Urinary bladder (tissue), 4 donors: ENCODE results near the gene NME9. TPM values are rescaled to one million over a fixed set of nuclear protein-coding genes. Genes with fewer than 3 reads are reported as not detected.

ENCODE experiments used
- DNase-seq: peaks from one replicate; pipeline ENCODE4 v3.0.0-alpha.2; 2015; ENCODE audit errors: extremely low spot score
- H3K27ac ChIP-seq: one replicate; pipeline ENCODE4 v1.5.1; 2013; ENCODE audit warnings: low read depth, mild to moderate bottlenecking, moderate library complexity
- H3K36me3 ChIP-seq: one replicate; pipeline ENCODE4 v1.6.1; 2013; ENCODE audit warnings: mild to moderate bottlenecking, moderate library complexity; ENCODE audit not compliant: insufficient read depth
- H3K4me1 ChIP-seq: one replicate; pipeline ENCODE4 v1.6.1; 2013; ENCODE audit warnings: mild to moderate bottlenecking, moderate library complexity; ENCODE audit not compliant: insufficient read depth
- H3K4me3 ChIP-seq: one replicate; pipeline ENCODE4 v1.5.1; 2013; ENCODE audit warnings: low read depth, low read length
- WGBS: extraction: QIAGEN DNeasy Blood & Tissue Kit; methylation state at CpG from one replicate; pipeline ENCODE4 v1.1.7; 2013; 5-methylcytosine and 5-hydroxymethylcytosine counted together
- polyA plus RNA-seq: library from polyadenylated mRNA; stranded (reverse); fragments of 200-250 nt; gene quantifications from one replicate; pipeline ENCODE4 v1.2.3, GENCODE V29; 2013
- total RNA-seq: library from RNA; depleted of rRNA; stranded (reverse); fragments of >200 nt; gene quantifications from one replicate; pipeline ENCODE4 v1.2.3, GENCODE V29; 2014
- donor health status: healthy with polysubstance abuse.
- donor health status: healthy.

NME9 gene
- total and polyA plus RNA-seq, 2 donors = 0.16 TPM; not detected in 1

DNA sequence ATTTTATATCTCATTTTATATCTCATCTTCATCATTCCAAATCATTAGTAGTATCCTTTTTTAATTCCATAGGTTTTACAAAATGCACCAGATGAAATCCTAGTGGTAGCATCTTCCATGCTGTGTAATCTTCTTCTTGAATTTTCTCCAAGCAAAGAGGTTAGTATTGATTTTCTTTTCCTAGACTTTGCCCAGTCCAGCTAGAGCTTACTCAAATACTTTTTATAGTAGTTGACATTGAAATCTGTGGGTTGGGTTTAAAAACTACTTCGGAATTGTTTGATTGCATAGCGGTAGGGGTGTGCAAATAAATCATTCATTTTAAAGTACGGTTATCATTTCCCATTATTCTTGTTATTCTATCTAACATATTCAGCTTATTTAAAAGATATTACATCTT lies 62.6 kb downstream of the NME9 start:
- DNase-seq = no peak
- no peaks in the 10 kb centered on the region for H3K4me1 ChIP-seq
- H3K4me3 ChIP-seq = no peak overlapping the region
- WGBS = 97% methylated on average over 3 of the region's 3 CpGs
- no peak overlapping the region for H3K27ac ChIP-seq
- peaks cover 2% of the 10 kb centered on the region for H3K36me3 ChIP-seq

DNA sequence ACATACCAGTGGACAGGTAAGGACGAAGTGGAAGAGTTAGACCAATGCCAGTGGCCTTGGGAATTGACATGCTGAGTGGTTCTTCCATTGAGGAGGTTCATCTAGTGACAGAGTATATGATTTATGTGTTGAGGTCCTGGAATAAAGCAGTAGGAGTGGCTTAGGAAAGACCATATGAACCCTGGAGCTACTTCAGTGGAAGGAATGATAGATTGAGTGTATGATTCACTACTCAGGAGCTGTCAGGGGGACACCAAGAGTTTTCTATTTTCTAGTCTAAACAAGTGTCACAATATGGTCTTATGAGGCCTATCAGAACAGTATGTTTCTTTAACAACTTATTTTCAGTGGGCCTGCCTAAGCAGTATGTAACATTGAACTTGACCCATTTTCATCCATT lies 63.9 kb downstream of the NME9 start:
- H3K36me3 ChIP-seq = peaks cover 2% of the 10 kb centered on the region
- H3K4me1 ChIP-seq = no peaks in the 10 kb centered on the region
- no peak overlapping the region for H3K27ac ChIP-seq
- DNase-seq = no peak
- 100% methylated on average over 1 of the region's 1 CpG for WGBS
- H3K4me3 ChIP-seq = no peak overlapping the region

DNA sequence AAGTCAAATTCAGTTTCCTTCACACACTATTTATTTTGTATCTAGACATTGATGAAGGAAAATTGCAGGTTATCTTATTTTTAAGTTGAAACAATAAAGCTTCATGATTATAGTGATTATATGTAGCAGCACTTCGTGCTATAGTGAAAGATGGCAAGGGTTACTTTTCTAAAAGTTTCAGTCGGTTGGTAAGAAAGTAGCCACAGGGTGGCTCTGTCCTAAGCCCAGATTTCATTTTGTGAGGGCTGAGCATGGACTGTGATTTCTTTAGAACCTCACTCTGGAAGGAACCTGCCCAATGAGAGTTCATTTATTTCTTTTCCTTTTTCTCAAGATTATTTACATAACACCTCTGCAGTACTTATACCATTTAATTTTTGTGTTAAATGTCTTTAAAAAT lies 66.5 kb downstream of the NME9 start:
- DNase-seq = no peak
- H3K27ac ChIP-seq = no peak overlapping the region
- H3K4me1 ChIP-seq = no peaks in the 10 kb centered on the region
- H3K4me3 ChIP-seq = no peak overlapping the region
- H3K36me3 ChIP-seq = no peaks in the 10 kb centered on the region
- WGBS = 55% methylated on average over 2 of the region's 2 CpGs

DNA sequence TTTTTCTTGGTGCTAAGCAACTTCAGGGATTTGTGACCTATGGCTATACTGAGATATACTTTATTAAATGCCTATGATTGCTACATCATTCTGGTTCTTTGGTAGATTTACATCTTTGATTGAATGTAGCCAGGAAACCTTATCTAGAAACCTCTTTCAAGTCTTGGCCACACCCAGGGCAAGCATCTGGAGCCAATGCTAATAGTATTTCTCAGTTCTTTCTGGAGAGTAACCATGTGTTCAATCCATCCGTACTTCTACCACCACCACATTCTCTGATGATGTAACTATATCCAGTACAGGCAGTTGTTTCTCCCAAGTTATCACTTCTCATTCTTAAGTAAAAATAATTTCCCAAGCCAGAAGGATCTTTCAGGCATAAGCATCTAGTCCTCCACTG lies 69.0 kb downstream of the NME9 start:
- no peaks in the 10 kb centered on the region for H3K4me1 ChIP-seq
- H3K4me3 ChIP-seq = no peak overlapping the region
- DNase-seq = no peak
- H3K27ac ChIP-seq = no peak overlapping the region
- no peaks in the 10 kb centered on the region for H3K36me3 ChIP-seq
- WGBS = 61% methylated on average over 1 of the region's 1 CpG

DNA sequence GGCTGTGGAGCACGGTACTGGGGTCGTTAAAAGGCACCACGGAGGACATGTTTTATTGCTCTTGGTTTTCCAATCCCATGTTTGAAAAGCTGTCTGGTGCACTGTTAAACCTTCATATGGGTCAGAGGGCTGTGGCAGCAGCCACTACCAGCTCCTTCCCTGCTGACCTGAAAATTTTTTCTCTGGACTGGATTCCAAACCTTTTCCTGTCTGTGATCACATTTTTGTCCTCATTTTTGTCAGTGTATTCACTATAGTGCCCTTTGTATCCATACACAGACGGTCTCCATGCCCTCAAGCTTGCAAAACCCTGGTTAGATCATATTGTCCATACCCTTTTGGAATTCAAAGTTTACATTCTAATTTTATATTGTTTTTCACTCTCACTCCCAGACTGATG lies 70.5 kb downstream of the NME9 start:
- Histone ChIP-seq H3K4me1 (no peaks in the 10 kb centered on the region), H3K27ac (no peak overlapping the region)

DNA sequence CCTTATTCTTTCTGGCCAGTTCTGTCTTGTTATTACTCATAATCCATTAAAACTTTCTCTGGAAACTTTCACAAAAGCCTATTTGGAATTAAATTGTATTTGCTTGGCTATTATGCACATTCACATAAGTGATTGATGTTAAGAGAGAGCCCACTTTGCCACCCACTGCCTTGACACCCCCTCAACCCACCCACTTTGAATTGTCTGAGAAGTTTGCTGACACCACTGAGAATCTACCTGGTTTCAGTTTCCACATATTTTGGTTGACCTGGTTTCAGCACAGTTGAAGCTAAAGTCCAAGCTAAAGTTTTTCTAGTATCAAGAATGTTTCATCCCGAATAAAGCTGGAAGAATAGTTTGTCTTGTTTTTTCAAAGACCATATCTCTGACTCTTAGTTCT lies 71.7 kb downstream of the NME9 start:
- Histone ChIP-seq H3K36me3 (no peaks in the 10 kb centered on the region), H3K27ac (no peak overlapping the region), H3K4me1 (no peaks in the 10 kb centered on the region), H3K4me3 (no peak overlapping the region)
- DNase-seq = no peak
- 76% methylated on average over 1 of the region's 1 CpG for WGBS

More for the DNA sequence above, 70.5 kb downstream of the NME9 start:
- no peak overlapping the region for H3K4me3 ChIP-seq
- no peaks in the 10 kb centered on the region for H3K36me3 ChIP-seq
- DNase-seq = no peak
- 81% methylated on average over 4 of the region's 4 CpGs for WGBS

DNA sequence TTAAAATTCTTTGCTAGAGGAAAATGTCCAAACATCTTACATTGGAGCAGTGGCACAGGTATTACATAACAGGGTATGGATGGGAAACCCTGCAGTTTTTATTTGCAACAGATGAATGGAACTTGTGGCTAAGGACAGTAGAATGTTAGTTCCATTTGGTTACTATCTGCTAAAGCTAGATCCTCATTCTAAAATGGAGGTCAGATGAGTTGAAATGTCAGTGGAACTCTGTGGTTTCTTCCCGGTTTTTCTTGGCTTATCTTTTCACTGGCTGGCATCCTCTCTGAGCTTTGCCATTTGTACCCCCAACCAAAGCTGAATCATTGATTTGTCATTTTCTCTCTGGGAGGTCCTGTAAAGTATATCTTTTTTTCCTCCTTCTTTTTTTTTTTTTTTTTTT lies 73.6 kb downstream of the NME9 start:
- DNase-seq = no peak
- WGBS = 90% methylated on average over 1 of the region's 1 CpG
- Histone ChIP-seq H3K27ac (no peak overlapping the region), H3K4me3 (no peak overlapping the region), H3K36me3 (no peaks in the 10 kb centered on the region), H3K4me1 (no peaks in the 10 kb centered on the region)

DNA sequence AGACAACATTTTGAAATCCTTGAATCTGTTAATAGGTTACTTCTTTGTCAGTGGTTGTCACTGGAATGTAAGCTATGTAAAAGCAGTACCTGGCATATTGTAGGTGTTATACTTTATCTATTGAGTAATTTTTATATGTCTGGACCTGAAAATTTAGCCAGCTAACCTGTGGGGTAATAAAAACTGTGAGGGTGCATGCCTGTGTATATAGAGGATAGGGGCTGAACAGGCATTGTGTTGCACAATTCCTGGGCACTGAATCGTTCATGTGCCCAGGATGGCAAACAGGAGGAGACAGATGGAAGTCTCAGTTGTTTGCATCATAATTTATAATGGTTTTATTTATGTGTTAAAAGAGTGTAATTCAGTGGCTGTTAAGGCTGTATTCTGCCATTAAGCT lies 75.4 kb downstream of the NME9 start:
- no peaks in the 10 kb centered on the region for H3K36me3 ChIP-seq
- WGBS = 74% methylated on average over 1 of the region's 1 CpG
- no peak overlapping the region for H3K4me3 ChIP-seq
- no peak overlapping the region for H3K27ac ChIP-seq
- no peak for DNase-seq
- H3K4me1 ChIP-seq = no peaks in the 10 kb centered on the region

DNA sequence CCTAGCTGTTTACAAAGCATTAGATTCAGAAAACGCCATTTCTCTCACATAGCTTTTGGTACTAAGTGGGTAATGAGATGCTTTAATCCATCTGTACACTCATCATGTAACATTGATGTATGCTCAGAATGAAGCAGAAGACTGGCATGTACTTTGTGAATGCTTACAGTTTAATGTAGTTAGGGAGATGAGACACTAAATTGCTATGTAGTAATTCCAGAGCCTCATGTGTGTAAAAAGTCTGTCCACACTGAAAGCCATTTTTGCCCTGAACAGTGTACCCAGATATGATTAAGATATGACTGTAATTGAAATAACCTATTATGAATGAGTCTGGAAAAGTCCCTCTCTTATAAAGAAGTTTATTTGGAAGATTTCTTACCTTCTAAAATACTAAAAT lies 76.0 kb downstream of the NME9 start:
- 93% methylated on average over 1 of the region's 1 CpG for WGBS

More for the DNA sequence above, 76.0 kb downstream of the NME9 start:
- DNase-seq = no peak
- no peaks in the 10 kb centered on the region for H3K36me3 ChIP-seq
- H3K27ac ChIP-seq = no peak overlapping the region
- H3K4me1 ChIP-seq = no peaks in the 10 kb centered on the region
- H3K4me3 ChIP-seq = no peak overlapping the region

Other genes with a start within 250 kb of the NME9 start
- gene DZIP1L, start 214.2 kb downstream of the NME9 start, total RNA-seq = 54.0 TPM
- gene DZIP1L, start 214.2 kb downstream of the NME9 start, polyA plus RNA-seq = 7.2 TPM
- gene A4GNT, start 197.5 kb downstream of the NME9 start, total RNA-seq = not detected
- not detected for gene A4GNT, start 197.5 kb downstream of the NME9 start, polyA plus RNA-seq
- 25.8 TPM for gene DBR1, start 154.9 kb downstream of the NME9 start, total RNA-seq
- gene DBR1, start 154.9 kb downstream of the NME9 start, polyA plus RNA-seq = 11.3 TPM
- 83.3 TPM for gene ARMC8, start 142.6 kb downstream of the NME9 start, total RNA-seq
- gene ARMC8, start 142.6 kb downstream of the NME9 start, polyA plus RNA-seq = 33.0 TPM
- 22.9 TPM for gene MRAS, start 18.7 kb upstream of the NME9 start, total RNA-seq
- gene MRAS, start 18.7 kb upstream of the NME9 start, polyA plus RNA-seq = 58.0 TPM
- 3.2 TPM for gene ESYT3, start 104.8 kb upstream of the NME9 start, total RNA-seq
- gene ESYT3, start 104.8 kb upstream of the NME9 start, polyA plus RNA-seq = 2.4 TPM